Measurements from ENCODE around the gene ZNF550. TPM values are rescaled to one million over a fixed set of nuclear protein-coding genes. Genes with fewer than 3 reads are reported as not detected.
A peak's percentile ranks its signal among the peaks of the same experiment; 100 is the strongest.

ZNF550 gene
- total and polyA plus RNA-seq, 2 of the 13 experiments (the other 11 are each of a cell fraction or from before 2014, with no cell fraction given), result 8.6 to 9.1 TPM

DNA sequence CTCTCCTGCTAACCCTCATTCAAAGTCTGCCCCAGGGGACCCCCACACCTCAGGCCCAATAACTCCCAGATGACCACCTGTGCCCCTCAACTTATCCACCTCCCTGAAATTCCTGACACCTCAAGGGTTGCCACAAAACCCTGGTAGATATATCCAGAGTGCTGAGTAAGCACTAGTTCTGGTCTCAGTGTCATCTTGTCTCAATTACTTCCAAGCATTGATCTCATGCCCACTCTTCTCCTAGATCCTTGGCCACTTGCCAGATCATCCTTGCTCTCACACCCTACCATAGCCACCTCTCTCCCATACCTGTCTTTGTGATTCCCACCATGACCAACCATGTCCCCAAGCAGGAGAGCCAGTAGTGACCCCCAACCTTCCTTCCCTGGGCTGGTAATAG is 17.0 kb upstream of the ZNF550 start:
- peaks cover 17% of the 10 kb centered on the region for H3K79me2 ChIP-seq (ENCODE audit: insufficient read depth, low read length)
- ATAC-seq (no peak), DNase-seq (ENCODE audit: low spot score) (no peak), FAIRE-seq (no peak)
- H3K4me2 ChIP-seq (ENCODE audit: low read depth, low read length), result no peak overlapping the region
- BruUV-seq (replicated peaks), result no TSS peak
- no peaks in the 10 kb centered on the region; a peak in 1 of 5 replicates for H3K27me3 ChIP-seq (ENCODE audit: control insufficient read depth in 1 of 2, insufficient read depth in 2 of 2, low read length in 2 of 2)
- CTCF ChIA-PET (ENCODE audit: low intra/inter-chr PET ratio, low total read pairs), result no interaction called here
- POLR2A ChIA-PET, result no interaction called here
- in situ Hi-C loops (cut with HindIII; ENCODE audit: extremely low pct_ligation_motif_present, low pct_unique_long_range_greater_than_20kb) (loop anchor here (10.0 kb wide), 1 partner anchor 578 kb away; the partner anchor contains the start of gene ZNF329), intact Hi-C loops (cut with micrococcal nuclease; ENCODE audit: unreplicated experiment) (no loop called here)
- H3K4me1 ChIP-seq (ENCODE audit: insufficient read depth, low read length), result peaks cover 16% of the 10 kb centered on the region
- no peak overlapping the region for H3K27ac ChIP-seq (ENCODE audit: extremely low read length, insufficient read depth, low read length)
- H2AFZ ChIP-seq (ENCODE audit: low read length), result no peak overlapping the region
- no peak overlapping the region for H3K9ac ChIP-seq (ENCODE audit: insufficient read depth, low read depth, low read length)
- H3K4me3 ChIP-seq (replicated peaks in 1 of 3; ENCODE audit: insufficient read depth in 1 of 3, low read depth in 2 of 3, low read length in 3 of 3), result no peak overlapping the region
- H3K36me3 ChIP-seq (replicated peaks in 1 of 2; ENCODE audit: control insufficient read depth in 1 of 2, insufficient read depth in 2 of 2, low read length in 2 of 2), result peaks cover 14 to 51% of the 10 kb centered on the region in 2 experiments
- no peaks in the 10 kb centered on the region for H4K20me1 ChIP-seq (ENCODE audit: insufficient read depth, low read length)
- peaks cover 36% of the 10 kb centered on the region for H3K9me3 ChIP-seq (ENCODE audit: low read length)
- no peak for TF ChIP-seq SIX4 (CRISPR knock-in tag; IDR thresholded peaks at IDR 0.05)
- TF ChIP-seq ZFY (CRISPR knock-in tag; IDR thresholded peaks at IDR 0.05), result no peak
- TF ChIP-seq TSC22D2 (CRISPR knock-in tag; IDR thresholded peaks at IDR 0.05; ENCODE audit: borderline replicate concordance), result no peak
- no peak for TF ChIP-seq FOXA1 (IDR thresholded peaks at IDR 0.05)
- TF ChIP-seq FOXA1 (CRISPR knock-in tag; IDR thresholded peaks at IDR 0.05), result no peak
- no peak for TF ChIP-seq ZSCAN9 (CRISPR knock-in tag; IDR thresholded peaks at IDR 0.05; ENCODE audit: borderline replicate concordance)
- no peak for TF ChIP-seq ELF1 (CRISPR knock-in tag; IDR thresholded peaks at IDR 0.05)
- peak; percentile 72 to 80 for TF ChIP-seq MAFK (conservative IDR thresholded peaks at IDR 0.05 in 1 of 2, IDR thresholded peaks at IDR 0.05 in 1 of 2; ENCODE audit: low read length in 2 of 2)
- no peak for TF ChIP-seq ZNF556 (CRISPR knock-in tag; IDR thresholded peaks at IDR 0.05; ENCODE audit: borderline replicate concordance)
- TF ChIP-seq ZNF230 (CRISPR knock-in tag; IDR thresholded peaks at IDR 0.05), result no peak
- TF ChIP-seq MAFF (IDR thresholded peaks at IDR 0.05; ENCODE audit: low read depth, low read length), result peak; percentile 75
- TF ChIP-seq ARID4A (CRISPR knock-in tag; IDR thresholded peaks at IDR 0.05; ENCODE audit: borderline replicate concordance), result no peak
- no peak for TF ChIP-seq ZSCAN25 (CRISPR knock-in tag; IDR thresholded peaks at IDR 0.05)
- TF ChIP-seq, protein P1, sequence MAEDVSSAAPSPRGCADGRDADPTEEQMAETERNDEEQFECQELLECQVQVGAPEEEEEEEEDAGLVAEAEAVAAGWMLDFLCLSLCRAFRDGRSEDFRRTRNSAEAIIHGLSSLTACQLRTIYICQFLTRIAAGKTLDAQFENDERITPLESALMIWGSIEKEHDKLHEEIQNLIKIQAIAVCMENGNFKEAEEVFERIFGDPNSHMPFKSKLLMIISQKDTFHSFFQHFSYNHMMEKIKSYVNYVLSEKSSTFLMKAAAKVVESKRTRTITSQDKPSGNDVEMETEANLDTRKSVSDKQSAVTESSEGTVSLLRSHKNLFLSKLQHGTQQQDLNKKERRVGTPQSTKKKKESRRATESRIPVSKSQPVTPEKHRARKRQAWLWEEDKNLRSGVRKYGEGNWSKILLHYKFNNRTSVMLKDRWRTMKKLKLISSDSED (CRISPR knock-in tag; IDR thresholded peaks at IDR 0.05), result no peak
- 0 out of 2 replicates have a peak, but pooled peaks have one; percentile 28 for TF ChIP-seq LCORL (IDR thresholded peaks at IDR 0.05)
- no peak for TF ChIP-seq LCORL (CRISPR knock-in tag; IDR thresholded peaks at IDR 0.05)
- TF ChIP-seq TCF7L2 (IDR thresholded peaks at IDR 0.05; ENCODE audit: low read depth, low read length), result no peak
- TF ChIP-seq ZSCAN29 (CRISPR knock-in tag; conservative IDR thresholded peaks at IDR 0.05), result no peak
- no peak for TF ChIP-seq ZSCAN21 (CRISPR knock-in tag; IDR thresholded peaks at IDR 0.05; ENCODE audit: borderline replicate concordance)
- TF ChIP-seq, protein P2, sequence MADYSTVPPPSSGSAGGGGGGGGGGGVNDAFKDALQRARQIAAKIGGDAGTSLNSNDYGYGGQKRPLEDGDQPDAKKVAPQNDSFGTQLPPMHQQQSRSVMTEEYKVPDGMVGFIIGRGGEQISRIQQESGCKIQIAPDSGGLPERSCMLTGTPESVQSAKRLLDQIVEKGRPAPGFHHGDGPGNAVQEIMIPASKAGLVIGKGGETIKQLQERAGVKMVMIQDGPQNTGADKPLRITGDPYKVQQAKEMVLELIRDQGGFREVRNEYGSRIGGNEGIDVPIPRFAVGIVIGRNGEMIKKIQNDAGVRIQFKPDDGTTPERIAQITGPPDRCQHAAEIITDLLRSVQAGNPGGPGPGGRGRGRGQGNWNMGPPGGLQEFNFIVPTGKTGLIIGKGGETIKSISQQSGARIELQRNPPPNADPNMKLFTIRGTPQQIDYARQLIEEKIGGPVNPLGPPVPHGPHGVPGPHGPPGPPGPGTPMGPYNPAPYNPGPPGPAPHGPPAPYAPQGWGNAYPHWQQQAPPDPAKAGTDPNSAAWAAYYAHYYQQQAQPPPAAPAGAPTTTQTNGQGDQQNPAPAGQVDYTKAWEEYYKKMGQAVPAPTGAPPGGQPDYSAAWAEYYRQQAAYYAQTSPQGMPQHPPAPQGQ (CRISPR knock-in tag; IDR thresholded peaks at IDR 0.05; ENCODE audit: borderline replicate concordance), result no peak
- TF ChIP-seq ZFP36 (IDR thresholded peaks at IDR 0.05; ENCODE audit: borderline replicate concordance, low read depth, low read length, partially characterized antibody), result no peak

Data from HepG2 (cell line).